ENCODE results near the gene DPYD.

GRCh38 chr1:97204468-97204867 lies 716.4 kb downstream of the DPYD start:
- TF ChIP-seq, protein P1, sequence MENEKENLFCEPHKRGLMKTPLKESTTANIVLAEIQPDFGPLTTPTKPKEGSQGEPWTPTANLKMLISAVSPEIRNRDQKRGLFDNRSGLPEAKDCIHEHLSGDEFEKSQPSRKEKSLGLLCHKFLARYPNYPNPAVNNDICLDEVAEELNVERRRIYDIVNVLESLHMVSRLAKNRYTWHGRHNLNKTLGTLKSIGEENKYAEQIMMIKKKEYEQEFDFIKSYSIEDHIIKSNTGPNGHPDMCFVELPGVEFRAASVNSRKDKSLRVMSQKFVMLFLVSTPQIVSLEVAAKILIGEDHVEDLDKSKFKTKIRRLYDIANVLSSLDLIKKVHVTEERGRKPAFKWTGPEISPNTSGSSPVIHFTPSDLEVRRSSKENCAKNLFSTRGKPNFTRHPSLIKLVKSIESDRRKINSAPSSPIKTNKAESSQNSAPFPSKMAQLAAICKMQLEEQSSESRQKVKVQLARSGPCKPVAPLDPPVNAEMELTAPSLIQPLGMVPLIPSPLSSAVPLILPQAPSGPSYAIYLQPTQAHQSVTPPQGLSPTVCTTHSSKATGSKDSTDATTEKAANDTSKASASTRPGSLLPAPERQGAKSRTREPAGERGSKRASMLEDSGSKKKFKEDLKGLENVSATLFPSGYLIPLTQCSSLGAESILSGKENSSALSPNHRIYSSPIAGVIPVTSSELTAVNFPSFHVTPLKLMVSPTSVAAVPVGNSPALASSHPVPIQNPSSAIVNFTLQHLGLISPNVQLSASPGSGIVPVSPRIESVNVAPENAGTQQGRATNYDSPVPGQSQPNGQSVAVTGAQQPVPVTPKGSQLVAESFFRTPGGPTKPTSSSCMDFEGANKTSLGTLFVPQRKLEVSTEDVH (IDR thresholded peaks at IDR 0.05; ENCODE audit: low read depth, partially characterized antibody), result no peak
- TF ChIP-seq, protein P2, sequence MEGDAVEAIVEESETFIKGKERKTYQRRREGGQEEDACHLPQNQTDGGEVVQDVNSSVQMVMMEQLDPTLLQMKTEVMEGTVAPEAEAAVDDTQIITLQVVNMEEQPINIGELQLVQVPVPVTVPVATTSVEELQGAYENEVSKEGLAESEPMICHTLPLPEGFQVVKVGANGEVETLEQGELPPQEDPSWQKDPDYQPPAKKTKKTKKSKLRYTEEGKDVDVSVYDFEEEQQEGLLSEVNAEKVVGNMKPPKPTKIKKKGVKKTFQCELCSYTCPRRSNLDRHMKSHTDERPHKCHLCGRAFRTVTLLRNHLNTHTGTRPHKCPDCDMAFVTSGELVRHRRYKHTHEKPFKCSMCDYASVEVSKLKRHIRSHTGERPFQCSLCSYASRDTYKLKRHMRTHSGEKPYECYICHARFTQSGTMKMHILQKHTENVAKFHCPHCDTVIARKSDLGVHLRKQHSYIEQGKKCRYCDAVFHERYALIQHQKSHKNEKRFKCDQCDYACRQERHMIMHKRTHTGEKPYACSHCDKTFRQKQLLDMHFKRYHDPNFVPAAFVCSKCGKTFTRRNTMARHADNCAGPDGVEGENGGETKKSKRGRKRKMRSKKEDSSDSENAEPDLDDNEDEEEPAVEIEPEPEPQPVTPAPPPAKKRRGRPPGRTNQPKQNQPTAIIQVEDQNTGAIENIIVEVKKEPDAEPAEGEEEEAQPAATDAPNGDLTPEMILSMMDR (IDR thresholded peaks at IDR 0.05 in 2 of 3, conservative IDR thresholded peaks at IDR 0.05 in 1 of 3; ENCODE audit: control insufficient read depth in 2 of 3, extremely low read depth in 1 of 3, insufficient read depth in 1 of 3, low read depth in 3 of 3, low read length in 3 of 3), result no peak
- no peak for TF ChIP-seq EGR1 (IDR thresholded peaks at IDR 0.05; ENCODE audit: borderline replicate concordance in 1 of 2, low read depth in 2 of 2, low read length in 2 of 2)
- no peak for TF ChIP-seq RCOR1 (conservative IDR thresholded peaks at IDR 0.05; ENCODE audit: low read depth, low read length)
- TF ChIP-seq POLR2AphosphoS5 (IDR thresholded peaks at IDR 0.05; ENCODE audit: low read length), result no peak
- TF ChIP-seq MTA3 (IDR thresholded peaks at IDR 0.05; ENCODE audit: borderline replicate concordance, low read length), result no peak

All from GM12878 (cell line).